ENCODE results near the gene KDM7A. TPM values are rescaled to one million over a fixed set of nuclear protein-coding genes. Genes with fewer than 3 reads are reported as not detected.

Gene KDM7A
- total and polyA plus RNA-seq, 2 of the 4 experiments (the other 2 are of a cell fraction) = 1.5 to 2.3 TPM

DNA sequence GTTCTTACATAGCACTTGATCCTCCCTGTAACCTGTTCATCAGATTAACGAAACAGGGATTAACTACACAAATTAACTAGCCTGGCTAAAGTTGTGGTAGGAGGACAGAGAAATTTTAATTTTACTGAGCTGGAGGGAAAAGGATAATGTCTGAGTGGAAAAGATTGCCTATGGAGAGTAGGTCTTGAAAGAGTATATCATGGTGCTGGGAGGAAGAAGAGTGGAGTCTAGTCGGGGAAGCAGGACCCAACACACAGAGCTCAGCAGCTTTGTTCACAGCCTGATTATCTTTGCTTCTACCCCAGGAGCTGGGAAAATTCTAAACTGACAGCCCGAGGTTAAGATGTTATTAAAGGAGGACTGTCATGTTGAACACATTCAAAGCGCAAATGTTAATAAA is 6.1 kb upstream of the KDM7A start:
- ATAC-seq (ENCODE audit: low read depth) (no peak), DNase-seq (no peak)
- Histone ChIP-seq H3K79me1 (ENCODE audit: low read depth in 1 of 2, low read length in 2 of 2) (no peaks in the 10 kb centered on the region), H3K4me2 (ENCODE audit: low read depth, low read length) (no peak overlapping the region), H3K4me3 (ENCODE audit: insufficient read depth, low read depth, low read length) (no peak overlapping the region), H2BK120ac (ENCODE audit: low read depth, low read length) (no peak overlapping the region), H3K18ac (ENCODE audit: low read depth, low read length) (no peak overlapping the region), H3K4ac (ENCODE audit: low read depth, low read length) (no peak overlapping the region), H4K8ac (ENCODE audit: low read depth in 2 of 2, low read length in 2 of 2) (no peak overlapping the region), H3K56ac (ENCODE audit: extremely low read depth, insufficient read depth, low read length) (no peak overlapping the region), H3K36me3 (ENCODE audit: control insufficient read depth, insufficient read depth, low read length) (no peaks in the 10 kb centered on the region), H4K91ac (ENCODE audit: insufficient read depth, low read depth, low read length) (no peak overlapping the region), H4K5ac (ENCODE audit: low read depth, low read length) (no peak overlapping the region), H4K20me1 (ENCODE audit: insufficient read depth, low read length) (no peaks in the 10 kb centered on the region), H2AK9ac (replicated peaks; ENCODE audit: low read depth, low read length, poor library complexity) (no peak overlapping the region), H2AK5ac (ENCODE audit: low read depth, low read length) (no peak overlapping the region), H2BK15ac (ENCODE audit: low read depth, low read length) (no peak overlapping the region), H3K9me1 (ENCODE audit: insufficient read depth, low read length) (no peaks in the 10 kb centered on the region), H2BK20ac (ENCODE audit: low read depth, low read length) (no peak overlapping the region), H3K4me1 (ENCODE audit: control insufficient read depth, insufficient read depth, low read length) (no peaks in the 10 kb centered on the region), H3K14ac (replicated peaks; ENCODE audit: low read depth, low read length) (no peak overlapping the region), H2BK5ac (ENCODE audit: low read depth, low read length, poor library complexity, severe bottlenecking) (no peak overlapping the region), H3K9ac (ENCODE audit: low read depth, low read length) (no peak overlapping the region), H3K9me3 (ENCODE audit: control insufficient read depth, insufficient read depth, low read length) (0 out of 2 replicates have a peak, but pooled peaks cover 2% of the 10 kb centered on the region), H3K27ac (ENCODE audit: insufficient read depth, low read length) (no peak overlapping the region), H3K27me3 (ENCODE audit: control insufficient read depth, insufficient read depth, low read length) (peaks cover 16% of the 10 kb centered on the region), H3K23ac (ENCODE audit: low read depth, low read length) (no peak overlapping the region), H2AFZ (replicated peaks; ENCODE audit: low read length, poor library complexity) (no peak overlapping the region)
- no CpG with 5 or more reads among the region's 4 CpGs for WGBS, 2 experiments (ENCODE audit: extremely low coverage in 2 of 2, insufficient read length in 1 of 2)
- in situ Hi-C loops (cut with MboI; ENCODE audit: low sequenced_read_pairs) (no loop called here), dilution Hi-C loops (cut with HindIII; ENCODE audit: low sequenced_read_pairs, unreplicated experiment) (no loop called here), intact Hi-C loops (cut with micrococcal nuclease) (no loop called here)
- ChIA-PET POLR2A (ENCODE audit: unreplicated experiment) (no interaction called here), CTCF (no interaction called here)
- no TSS peak for BruUV-seq (replicated peaks)
- TF ChIP-seq, protein P1, sequence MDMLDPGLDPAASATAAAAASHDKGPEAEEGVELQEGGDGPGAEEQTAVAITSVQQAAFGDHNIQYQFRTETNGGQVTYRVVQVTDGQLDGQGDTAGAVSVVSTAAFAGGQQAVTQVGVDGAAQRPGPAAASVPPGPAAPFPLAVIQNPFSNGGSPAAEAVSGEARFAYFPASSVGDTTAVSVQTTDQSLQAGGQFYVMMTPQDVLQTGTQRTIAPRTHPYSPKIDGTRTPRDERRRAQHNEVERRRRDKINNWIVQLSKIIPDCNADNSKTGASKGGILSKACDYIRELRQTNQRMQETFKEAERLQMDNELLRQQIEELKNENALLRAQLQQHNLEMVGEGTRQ (IDR thresholded peaks at IDR 0.05; ENCODE audit: low read depth, low read length) = no peak
- TF ChIP-seq FOS (IDR thresholded peaks at IDR 0.05; ENCODE audit: low read depth, low read length) (no peak), BHLHE40 (IDR thresholded peaks at IDR 0.05; ENCODE audit: low read depth, low read length) (no peak), CEBPB (IDR thresholded peaks at IDR 0.05; ENCODE audit: low read depth, low read length) (no peak), RAD21 (IDR thresholded peaks at IDR 0.05; ENCODE audit: low read length) (no peak)
